Naive thymus-derived CD4-positive, alpha-beta T cell (primary cell): ENCODE data around the gene LPAR1. TPM values are rescaled to one million over a fixed set of nuclear protein-coding genes. Genes with fewer than 3 reads are reported as not detected.

Experiments used
- ATAC-seq: fragments of 150-1000 bp; cut with Tn5 transposase; 2 replicates; pipeline ENCODE4 v1.10.0; 2021; ENCODE audit warnings: mild to moderate bottlenecking, moderate library complexity
- CTCF ChIA-PET: fragments of 350-600 bp; sonication (Branson Sonifier 250); formaldehyde crosslinking; loops from one replicate; lab custom pipeline; 2021; ENCODE audit warnings: antibody characterized with exemption; lab: Charles Lee
- POLR2A ChIA-PET: fragments of 350-600 bp; sonication (Branson Sonifier 250); formaldehyde crosslinking; loops from one replicate; lab custom pipeline; 2021; ENCODE audit warnings: antibody characterized with exemption, inconsistent platforms; lab: Charles Lee
- DNase-seq, 9 donors: peaks; one replicate each; pipeline versions ENCODE4 v3.0.0 to v3.0.0-alpha.2; 2020 to 2022; ENCODE audit warnings: mixed read lengths in 1 of 9
- H3K27ac ChIP-seq: one replicate; pipeline ENCODE4 v1.7.0; 2013; ENCODE audit warnings: mild to moderate bottlenecking, low read depth, low read length, moderate library complexity
- H3K27me3 ChIP-seq, 2 donors: one replicate each; pipeline ENCODE4 v1.7.0; 2013; ENCODE audit warnings: low read length in 2 of 2, mild to moderate bottlenecking in 2 of 2, moderate library complexity in 2 of 2; ENCODE audit not compliant: control insufficient read depth in 2 of 2, insufficient read depth in 2 of 2
- H3K36me3 ChIP-seq, 3 experiments: 1 replicate in 2 of 3; 2 replicates in 1 of 3; pipeline ENCODE4 v1.7.0; 2013; ENCODE audit warnings: low read length in 3 of 3, mild to moderate bottlenecking in 3 of 3, moderate library complexity in 1 of 3; ENCODE audit not compliant: insufficient read depth in 3 of 3, control insufficient read depth in 2 of 3
- H3K4me1 ChIP-seq, 2 donors: one replicate each; pipeline ENCODE4 v1.7.0; 2013; ENCODE audit warnings: low read length in 2 of 2, mild to moderate bottlenecking in 2 of 2, moderate library complexity in 1 of 2; ENCODE audit not compliant: control insufficient read depth in 2 of 2, insufficient read depth in 2 of 2
- H3K4me3 ChIP-seq: 2 replicates; pipeline ENCODE4 v1.7.0; 2013; ENCODE audit warnings: mild to moderate bottlenecking, low read length
- H3K9me3 ChIP-seq, 3 experiments: 1 replicate in 2 of 3; 2 replicates in 1 of 3; pipeline ENCODE4 v1.7.0; 2013; ENCODE audit warnings: low read length in 3 of 3; ENCODE audit not compliant: control insufficient read depth in 2 of 3
- H3K27ac Mint-ChIP-seq, 9 donors: one replicate each; pipeline ENCODE4 v1.8.0; 2020 to 2022; ENCODE audit warnings: mixed read lengths in 9 of 9, mild to moderate bottlenecking in 8 of 9, moderate library complexity in 5 of 9, inconsistent platforms in 2 of 9
- H3K27me3 Mint-ChIP-seq, 5 donors: one replicate each; pipeline ENCODE4 v1.8.0; 2021 to 2022; ENCODE audit warnings: mixed read lengths in 5 of 5, mild to moderate bottlenecking in 1 of 5
- H3K36me3 Mint-ChIP-seq, 5 donors: one replicate each; pipeline ENCODE4 v1.8.0; 2020 to 2022; ENCODE audit warnings: mixed read lengths in 5 of 5, mild to moderate bottlenecking in 3 of 5, inconsistent platforms in 1 of 5
- H3K4me1 Mint-ChIP-seq, 7 donors: one replicate each; pipeline ENCODE4 v1.8.0; 2020 to 2022; ENCODE audit warnings: mixed read lengths in 7 of 7, mild to moderate bottlenecking in 3 of 7, inconsistent platforms in 1 of 7
- H3K4me3 Mint-ChIP-seq, 10 donors: one replicate each; pipeline ENCODE4 v1.8.0; 2020 to 2022; ENCODE audit warnings: mild to moderate bottlenecking in 10 of 10, mixed read lengths in 10 of 10, moderate library complexity in 6 of 10, inconsistent platforms in 2 of 10
- H3K9me3 Mint-ChIP-seq, 11 donors: one replicate each; pipeline ENCODE4 v1.8.0; 2020 to 2022; ENCODE audit warnings: mixed read lengths in 11 of 11, mild to moderate bottlenecking in 4 of 11, inconsistent platforms in 1 of 11, moderate library complexity in 1 of 11
- intact Hi-C, 2 donors: fragments of 100-400 bp; cut with micrococcal nuclease; formaldehyde crosslinking; loops; one replicate each; pipeline ENCODE4 v1.15.1; 2023
- polyA plus RNA-seq, 2 donors: library from polyadenylated mRNA; unstranded; fragments of 300-500 nt; fragmentation: Illumina TruSeq; gene quantifications; one replicate each; pipeline ENCODE4 v1.2.3, GENCODE V29; 2021
- total RNA-seq, 6 experiments: library from RNA in 5 of 6; stranded (reverse) in 5 of 6; gene quantifications; 1 replicate in 5 of 6; 2 replicates in 1 of 6; pipeline ENCODE4 v1.2.3 and lab custom pipeline; 2021 to 2026

Gene LPAR1
- total and polyA plus RNA-seq, 7 experiments from 2014 or later = 0.13 to 1.9 (median 0.45) TPM; not detected in 4

DNA sequence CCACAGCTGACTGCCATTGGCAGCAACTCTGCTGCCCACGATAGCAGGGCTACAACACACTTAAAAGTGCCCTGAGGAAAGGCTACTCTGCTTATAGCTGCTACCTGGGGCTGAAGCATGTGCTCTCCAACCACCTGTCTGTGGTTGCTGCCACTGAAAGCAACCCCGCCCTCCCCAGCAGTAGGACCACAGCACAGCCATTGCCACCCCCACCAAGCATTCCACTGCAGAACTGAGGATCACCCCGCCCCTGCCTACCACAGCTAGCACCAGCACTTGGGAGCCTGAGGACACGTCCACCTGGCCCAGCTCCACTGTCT, 85.8 kb downstream of the LPAR1 start:
- Mint-ChIP-seq H3K27ac (no peak overlapping the region), H3K36me3 (peaks cover 0 to 8% (median 0%) of the 10 kb centered on the region in 5 donors), H3K4me1 (peaks cover 0 to 1% (median 0%) of the 10 kb centered on the region in 7 donors), H3K27me3 (peaks cover 0 to 6% (median 4%) of the 10 kb centered on the region in 5 donors), H3K4me3 (no peak overlapping the region), H3K9me3 (peaks cover 6 to 49% (median 19%) of the 10 kb centered on the region in 11 donors)
- POLR2A ChIA-PET = no interaction called here
- intact Hi-C loops = no loop called here
- H3K27ac ChIP-seq = no peak overlapping the region
- no peaks in the 10 kb centered on the region for H3K36me3 ChIP-seq
- DNase-seq = no peak
- peaks cover 0 to 9% (median 0%) of the 10 kb centered on the region in 3 experiments for H3K9me3 ChIP-seq
- H3K4me3 ChIP-seq = no peak overlapping the region
- no peak for ATAC-seq
- H3K27me3 ChIP-seq = no peaks in the 10 kb centered on the region
- CTCF ChIA-PET = interaction anchor here (0.6 kb wide), 1 partner anchor 106 kb away, joined by 3 read pairs; no protein-coding TSS in a partner anchor
- no peaks in the 10 kb centered on the region for H3K4me1 ChIP-seq

DNA sequence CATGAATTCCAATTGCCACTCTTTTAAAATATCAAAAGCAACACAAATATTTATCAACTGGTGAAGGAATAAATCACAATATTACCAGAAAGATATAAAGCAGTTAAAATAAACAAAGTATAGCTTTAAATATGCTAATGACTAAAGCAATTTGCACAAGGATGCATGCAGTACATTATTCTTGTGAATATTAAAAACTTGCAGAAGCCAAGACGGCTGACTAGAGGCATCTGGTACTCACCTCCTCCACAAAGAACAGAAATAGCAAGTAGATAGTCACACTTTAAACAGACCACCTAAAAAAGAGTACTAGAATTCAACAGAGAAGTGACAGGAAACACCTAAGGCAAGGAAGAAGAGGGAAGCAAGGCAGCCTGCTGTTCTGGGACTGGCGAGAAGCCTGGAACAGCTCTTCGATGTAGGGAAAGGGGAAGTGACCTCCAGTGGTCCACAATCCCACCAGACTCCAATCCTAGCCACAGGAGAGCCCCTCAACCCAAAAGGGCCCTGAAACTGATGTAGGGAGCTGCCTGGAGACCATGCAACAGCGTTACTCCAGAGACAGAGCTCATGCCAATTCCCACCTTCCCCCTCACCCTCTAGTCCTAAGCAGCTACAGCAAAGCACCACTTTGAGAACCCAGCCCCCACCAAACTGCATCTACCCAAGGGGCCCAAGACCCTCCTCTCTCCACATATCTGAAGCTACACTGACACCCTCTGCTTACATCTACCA, 86.3 kb downstream of the LPAR1 start:
- Mint-ChIP-seq H3K4me3 (no peak overlapping the region), H3K27ac (no peak overlapping the region)
- intact Hi-C loops = no loop called here

DNA sequence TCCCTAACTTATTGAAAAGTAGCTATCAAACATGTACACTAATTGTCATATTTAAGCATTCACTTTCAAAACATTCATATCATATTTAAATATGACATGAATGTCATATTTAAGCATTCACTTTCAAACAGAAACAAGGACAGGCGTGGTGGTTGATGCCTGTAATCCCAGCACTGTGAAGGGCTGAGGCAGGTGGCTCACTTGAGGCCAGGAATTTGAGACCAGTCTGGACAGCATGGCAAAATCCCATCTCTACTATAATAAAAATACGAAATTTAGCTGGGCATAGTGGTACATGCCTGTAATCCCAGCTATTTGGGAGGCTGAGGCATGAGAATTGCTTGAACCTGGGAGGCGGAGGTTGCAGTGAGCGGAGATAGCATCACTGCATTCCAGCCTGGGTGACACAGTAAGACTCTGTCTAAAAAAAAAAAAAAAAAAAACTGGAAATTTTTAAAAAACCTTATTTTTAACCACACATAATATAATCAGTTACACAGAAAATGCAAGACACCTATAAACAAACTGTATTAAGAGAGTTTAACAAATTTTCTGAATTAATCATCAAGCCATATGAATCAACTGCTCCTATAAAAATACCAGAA, 88.1 kb downstream of the LPAR1 start:
- POLR2A ChIA-PET = no interaction called here
- Mint-ChIP-seq H3K9me3 (peaks cover 6 to 33% (median 19%) of the 10 kb centered on the region in 11 donors), H3K27me3 (peaks cover 0 to 8% (median 5%) of the 10 kb centered on the region in 5 donors), H3K27ac (no peak overlapping the region), H3K36me3 (peaks cover 0 to 8% (median 0%) of the 10 kb centered on the region in 5 donors), H3K4me3 (no peak overlapping the region), H3K4me1 (peaks cover 0 to 1% (median 0%) of the 10 kb centered on the region in 7 donors)
- DNase-seq (no peak), ATAC-seq (no peak)
- intact Hi-C loops = no loop called here
- H3K36me3 ChIP-seq = no peaks in the 10 kb centered on the region
- H3K4me1 ChIP-seq = no peaks in the 10 kb centered on the region
- no peak overlapping the region for H3K4me3 ChIP-seq
- no peaks in the 10 kb centered on the region for H3K27me3 ChIP-seq
- no peak overlapping the region for H3K27ac ChIP-seq
- peaks cover 0 to 9% (median 0%) of the 10 kb centered on the region in 3 experiments for H3K9me3 ChIP-seq
- CTCF ChIA-PET = no interaction called here

More for the DNA sequence above, 86.3 kb downstream of the LPAR1 start:
- CTCF ChIA-PET = interaction anchor here (0.6 kb wide), 1 partner anchor 106 kb away, joined by 3 read pairs; no protein-coding TSS in a partner anchor
- H3K4me1 Mint-ChIP-seq = peaks cover 0 to 1% (median 0%) of the 10 kb centered on the region in 7 donors
- Histone ChIP-seq H3K27me3 (no peaks in the 10 kb centered on the region), H3K9me3 (peaks cover 0 to 9% (median 0%) of the 10 kb centered on the region in 3 experiments), H3K36me3 (no peaks in the 10 kb centered on the region), H3K4me3 (no peak overlapping the region), H3K4me1 (no peaks in the 10 kb centered on the region), H3K27ac (no peak overlapping the region)
- ATAC-seq = no peak
- POLR2A ChIA-PET = no interaction called here
- H3K27me3 Mint-ChIP-seq = peaks cover 0 to 8% (median 4%) of the 10 kb centered on the region in 5 donors
- peaks cover 0 to 8% (median 0%) of the 10 kb centered on the region in 5 donors for H3K36me3 Mint-ChIP-seq
- H3K9me3 Mint-ChIP-seq = peaks cover 6 to 50% (median 19%) of the 10 kb centered on the region in 11 donors
- DNase-seq = no peak

DNA sequence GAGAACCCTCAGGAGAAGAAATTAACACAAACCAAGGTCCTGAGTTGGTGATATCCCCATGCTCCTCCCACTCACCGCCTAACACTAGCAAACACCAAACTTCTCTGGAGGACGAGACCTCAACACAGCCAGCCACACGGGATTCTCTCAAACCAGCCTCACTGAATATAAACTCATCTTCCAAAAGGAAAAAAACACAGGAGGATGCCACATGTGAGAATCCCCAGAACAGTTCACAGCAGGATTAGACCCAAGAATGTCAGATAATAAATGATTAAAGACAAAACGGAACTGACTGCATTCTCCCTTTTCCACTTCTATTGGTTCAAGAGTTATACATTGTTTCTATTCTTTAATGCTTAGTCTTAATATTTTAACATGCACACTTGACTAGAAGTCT, 89.2 kb downstream of the LPAR1 start:
- H3K9me3 ChIP-seq = peaks cover 0 to 9% (median 0%) of the 10 kb centered on the region in 3 experiments
- no peak overlapping the region for H3K4me3 ChIP-seq
- peaks cover 0 to 9% (median 5%) of the 10 kb centered on the region in 5 donors for H3K27me3 Mint-ChIP-seq
- H3K36me3 Mint-ChIP-seq = peaks cover 0 to 3% (median 0%) of the 10 kb centered on the region in 5 donors
- H3K4me1 Mint-ChIP-seq = no peaks in the 10 kb centered on the region
- no peaks in the 10 kb centered on the region for H3K4me1 ChIP-seq
- no peak overlapping the region for H3K27ac ChIP-seq
- ChIA-PET POLR2A (no interaction called here), CTCF (no interaction called here)
- ATAC-seq (no peak), DNase-seq (no peak)
- no peak overlapping the region for H3K4me3 Mint-ChIP-seq
- no peaks in the 10 kb centered on the region for H3K36me3 ChIP-seq
- no peak overlapping the region for H3K27ac Mint-ChIP-seq
- peaks cover 0 to 23% (median 11%) of the 10 kb centered on the region in 11 donors for H3K9me3 Mint-ChIP-seq
- intact Hi-C loops = no loop called here
- H3K27me3 ChIP-seq = no peaks in the 10 kb centered on the region

DNA sequence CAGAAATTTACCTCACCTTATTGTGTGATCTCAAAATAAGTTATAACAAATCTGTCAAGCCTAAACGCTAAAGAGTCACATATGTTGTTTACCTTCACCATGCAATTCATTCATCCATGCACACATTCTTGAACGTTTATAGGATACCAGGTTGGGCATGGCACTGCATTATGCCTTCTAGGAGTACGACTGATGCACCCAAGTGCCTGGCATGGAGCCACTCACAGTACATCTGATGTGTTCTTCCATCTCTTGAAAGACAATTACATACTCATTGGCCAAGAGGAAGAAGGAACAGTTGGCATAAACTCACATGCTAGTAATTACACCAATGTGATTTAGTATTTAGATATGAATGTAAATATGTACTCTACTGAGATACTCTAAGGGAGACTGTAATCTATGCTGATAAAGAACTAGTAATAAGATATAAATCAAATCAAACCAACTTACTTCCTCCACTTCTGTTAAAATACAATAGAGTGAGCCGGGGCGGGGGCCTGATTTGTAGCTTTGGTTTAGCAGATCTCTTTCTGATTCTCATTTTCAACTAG, 90.7 kb downstream of the LPAR1 start:
- no peak overlapping the region for H3K4me3 ChIP-seq
- intact Hi-C loops = no loop called here
- H3K4me1 ChIP-seq = no peaks in the 10 kb centered on the region
- POLR2A ChIA-PET = no interaction called here
- Mint-ChIP-seq H3K27me3 (peaks cover 0 to 12% (median 5%) of the 10 kb centered on the region in 5 donors), H3K4me1 (no peaks in the 10 kb centered on the region), H3K27ac (no peak overlapping the region), H3K36me3 (no peaks in the 10 kb centered on the region), H3K9me3 (peaks cover 0 to 12% (median 4%) of the 10 kb centered on the region in 11 donors), H3K4me3 (no peak overlapping the region)
- no peaks in the 10 kb centered on the region for H3K27me3 ChIP-seq
- peaks cover 0 to 1% (median 0%) of the 10 kb centered on the region in 3 experiments for H3K9me3 ChIP-seq
- CTCF ChIA-PET = no interaction called here
- no peaks in the 10 kb centered on the region for H3K36me3 ChIP-seq
- no peak overlapping the region for H3K27ac ChIP-seq
- DNase-seq (no peak), ATAC-seq (no peak)

DNA sequence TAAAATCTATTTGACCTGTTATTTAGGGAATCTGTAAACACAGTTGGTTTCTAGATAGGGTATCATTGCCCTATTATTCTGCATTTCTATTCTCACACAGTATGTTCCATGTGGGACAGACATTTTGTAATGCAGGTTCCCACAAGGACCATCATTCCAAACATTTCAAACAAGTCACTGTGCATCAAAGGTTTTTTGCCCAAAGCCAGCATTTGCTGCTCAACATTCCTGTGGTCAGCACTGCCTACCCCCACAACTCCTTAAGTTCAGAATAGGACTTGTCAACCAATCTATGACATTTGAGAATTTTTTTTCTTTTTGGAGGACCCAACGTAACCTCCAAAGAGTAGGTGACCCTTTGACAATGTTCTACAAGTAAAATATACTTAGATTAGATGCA, 95.7 kb downstream of the LPAR1 start:
- Histone ChIP-seq H3K9me3 (no peaks in the 10 kb centered on the region), H3K4me3 (no peak overlapping the region), H3K27me3 (no peaks in the 10 kb centered on the region), H3K4me1 (no peaks in the 10 kb centered on the region), H3K27ac (no peak overlapping the region), H3K36me3 (no peaks in the 10 kb centered on the region)
- intact Hi-C loops = no loop called here
- ChIA-PET POLR2A (no interaction called here), CTCF (no interaction called here)
- no peak for ATAC-seq
- DNase-seq = no peak
- Mint-ChIP-seq H3K4me1 (no peaks in the 10 kb centered on the region), H3K36me3 (no peaks in the 10 kb centered on the region), H3K27ac (no peak overlapping the region), H3K27me3 (peaks cover 0 to 13% (median 0%) of the 10 kb centered on the region in 5 donors), H3K4me3 (no peak overlapping the region), H3K9me3 (peaks cover 0 to 10% (median 0%) of the 10 kb centered on the region in 11 donors)
